Activated naive CD4-positive, alpha-beta T cell treated with anti-CD3 and anti-CD28 coated beads, Interleukin-2, amount 50 U/mL, for 16 hours (primary cell): Measurements from ENCODE around the gene ZSCAN30.
"Not testable (repeated sequence)": the region's sequence is repeated elsewhere in the genome, so short reads cannot be mapped to it uniquely, and the experiment has no call there.

Source experiments
- DNase-seq: peaks from one replicate; pipeline ENCODE4 v3.0.0-alpha.2; 2020

The ZSCAN30 gene

GRCh38 chr18:35227254-35227653 is 62.8 kb downstream of the ZSCAN30 start:
- DNase-seq, result no peak

DNA sequence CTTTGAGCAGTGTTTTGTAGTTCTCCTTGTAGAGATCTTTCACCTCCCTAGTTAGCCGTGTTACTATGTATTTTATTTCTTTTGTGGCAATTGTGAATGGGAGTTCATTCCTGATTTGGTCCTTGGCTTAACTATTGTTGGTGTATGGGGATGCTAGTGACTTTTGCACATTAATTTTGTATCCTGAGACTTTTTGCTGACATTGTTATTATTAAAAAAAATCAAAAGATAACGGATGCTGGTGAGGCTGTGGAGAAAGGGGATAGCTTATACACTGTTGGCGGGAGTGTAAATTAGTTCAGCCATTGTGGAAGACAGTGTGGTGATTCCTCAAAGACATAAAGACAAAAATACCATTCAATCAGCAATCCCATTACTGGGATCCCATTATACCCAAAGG is 66.2 kb downstream of the ZSCAN30 start:
- no peak for DNase-seq

DNA sequence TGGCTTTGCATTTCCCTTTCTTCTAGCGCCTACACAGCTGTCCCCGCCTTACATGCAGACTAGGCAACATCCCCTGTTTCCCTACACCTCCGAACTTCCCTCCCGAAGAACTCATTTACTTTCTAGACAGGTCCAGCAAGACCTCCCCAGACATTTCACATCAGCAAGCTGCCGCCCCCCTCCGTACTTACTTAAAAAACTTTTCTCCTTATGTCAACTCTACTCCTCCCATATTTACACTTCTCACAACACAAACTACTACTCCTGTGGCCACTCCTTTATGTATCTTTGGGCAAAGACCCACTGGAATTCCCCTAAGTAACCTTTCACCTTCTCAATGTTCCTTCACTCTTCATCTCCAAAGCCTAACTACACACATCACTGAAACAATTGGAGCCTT is 69.6 kb downstream of the ZSCAN30 start:
- DNase-seq, result no peak

- not testable (repeated sequence) for DNase-seq
Measured at GRCh38 chr18:35219331-35219730, 70.7 kb downstream of the ZSCAN30 start.

GRCh38 chr18:35216611-35217010 is 73.4 kb downstream of the ZSCAN30 start:
- DNase-seq, result not testable (repeated sequence)

DNA sequence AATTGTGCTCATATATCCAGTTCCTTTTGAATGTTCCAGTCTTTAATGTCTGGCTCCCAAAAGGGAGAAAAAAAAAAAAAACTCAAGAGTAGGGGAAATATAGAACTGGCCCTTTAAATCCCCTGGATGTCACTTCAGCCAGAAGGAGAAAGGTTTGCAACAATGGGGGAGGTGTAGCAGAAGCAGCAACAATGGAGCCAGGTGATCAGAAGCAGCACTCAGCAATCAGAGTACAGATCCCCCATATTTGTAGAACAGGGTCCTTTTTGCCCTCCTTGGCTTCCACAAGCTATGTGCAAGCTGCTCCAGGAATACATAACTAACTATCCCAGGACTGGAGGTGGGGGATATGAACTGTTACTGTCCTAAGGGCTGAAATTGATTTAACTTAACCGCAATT is 75.0 kb downstream of the ZSCAN30 start:
- no peak for DNase-seq

DNA sequence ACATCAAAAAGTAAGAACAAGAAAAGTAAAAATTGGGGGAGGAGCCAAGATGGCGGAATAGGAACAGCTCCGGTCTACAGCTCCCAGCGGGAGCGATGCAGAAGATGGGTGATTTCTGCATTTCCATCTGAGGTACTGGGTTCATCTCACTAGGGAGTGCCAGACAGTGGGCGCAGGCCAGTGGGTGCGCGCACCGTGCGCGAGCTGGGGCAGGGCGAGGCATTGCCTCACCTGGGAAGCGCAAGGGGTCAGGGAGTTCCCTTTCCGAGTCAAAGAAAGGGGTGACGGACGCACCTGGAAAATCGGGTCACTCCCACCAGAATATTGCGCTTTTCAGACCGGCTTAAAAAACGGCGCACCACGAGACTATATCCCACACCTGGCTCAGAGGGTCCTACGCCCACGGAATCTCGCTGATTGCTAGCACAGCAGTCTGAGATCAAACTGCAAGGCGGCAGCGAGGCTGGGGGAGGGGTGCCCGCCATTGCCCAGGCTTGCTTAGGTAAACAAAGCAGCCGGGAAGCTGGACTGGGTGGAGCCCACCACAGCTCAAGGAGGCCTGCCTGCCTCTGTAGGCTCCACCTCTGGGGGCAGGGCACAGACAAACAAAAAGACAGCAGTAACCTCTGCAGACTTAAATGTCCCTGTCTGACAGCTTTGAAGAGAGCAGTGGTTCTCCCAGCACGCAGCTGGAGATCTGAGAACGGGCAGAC is 84.1 kb downstream of the ZSCAN30 start:
- DNase-seq, result not testable (repeated sequence)

DNA sequence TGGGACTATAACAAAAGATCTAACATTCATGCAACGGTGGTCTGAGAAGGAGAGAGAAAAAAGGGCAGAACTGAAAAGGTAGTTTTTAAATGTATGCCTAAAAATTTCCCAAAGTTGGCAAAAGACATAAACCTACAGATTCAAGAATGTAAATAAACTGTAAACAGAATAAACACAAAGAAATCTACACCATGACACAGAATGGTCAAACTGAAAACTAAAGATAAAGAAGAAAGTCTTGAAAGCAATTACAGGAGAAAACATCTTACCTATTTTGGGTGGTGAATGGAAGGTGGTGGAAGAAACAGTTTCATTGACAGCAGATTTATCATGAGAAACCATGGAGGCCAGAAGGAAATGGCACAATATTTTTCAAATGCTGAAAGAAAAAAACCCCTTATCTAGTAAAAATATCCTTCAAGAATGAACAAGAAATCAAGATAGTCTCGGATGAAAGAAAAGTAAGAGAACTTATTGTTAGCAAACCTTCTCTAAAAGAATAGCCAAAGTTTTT is 84.8 kb downstream of the ZSCAN30 start:
- no peak for DNase-seq

- no peak for DNase-seq
Measured at GRCh38 chr18:35203067-35203466, 87.0 kb downstream of the ZSCAN30 start.

DNA sequence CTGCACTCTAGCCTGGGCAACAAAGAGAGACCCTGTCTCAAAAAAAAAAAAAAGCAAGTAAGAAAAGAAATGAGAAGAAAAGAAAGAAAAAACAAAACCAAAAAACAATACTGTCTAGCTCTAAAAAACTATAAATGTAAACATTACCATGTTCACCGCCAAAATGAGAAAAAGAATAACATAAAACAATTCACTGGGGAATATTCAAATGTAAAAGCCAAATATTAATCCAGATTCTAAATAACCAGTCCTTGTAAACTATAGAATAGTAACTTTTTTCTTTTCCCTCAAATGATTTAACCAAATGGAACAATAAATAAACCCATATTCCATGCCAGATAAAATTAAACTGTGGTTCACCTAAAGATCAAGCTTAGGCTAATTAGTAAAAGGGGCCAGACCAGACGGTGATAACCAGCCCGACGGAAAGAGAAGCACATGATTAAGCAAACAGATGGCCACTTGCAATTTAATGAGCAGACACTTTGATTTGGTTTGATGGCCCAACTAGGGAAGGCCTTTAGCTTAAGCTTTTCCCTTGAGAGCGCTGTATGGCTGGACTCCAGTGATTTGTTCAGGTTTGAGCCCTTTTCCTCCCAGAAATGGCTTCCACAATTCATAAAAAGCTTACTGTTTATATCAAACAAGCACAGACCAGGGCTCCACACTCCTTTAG is 88.6 kb downstream of the ZSCAN30 start:
- DNase-seq, result no peak
